Thymus (tissue), 11 donors: ENCODE results near the gene ATP6V0B. TPM values are rescaled to one million over a fixed set of nuclear protein-coding genes. Genes with fewer than 3 reads are reported as not detected.

Experiments
- DNase-seq, 9 donors: peaks; one replicate each; pipeline ENCODE4 v3.0.0-alpha.2; 2013; ENCODE audit warnings: low spot score in 9 of 9, low read depth in 6 of 9, missing footprints in 1 of 9
- H3K27ac ChIP-seq, 2 donors: one replicate each; pipeline ENCODE4 v1.5.1; 2013; ENCODE audit warnings: control low read depth in 1 of 2, low read depth in 1 of 2, low read length in 1 of 2, mild to moderate bottlenecking in 1 of 2, moderate library complexity in 1 of 2
- H3K27me3 ChIP-seq, 2 donors: one replicate each; pipeline ENCODE4 v1.5.1; 2013; ENCODE audit warnings: low read length in 1 of 2; ENCODE audit not compliant: control insufficient read depth in 2 of 2, insufficient read depth in 1 of 2
- H3K36me3 ChIP-seq, 2 donors: one replicate each; pipeline ENCODE4 v1.5.1; 2013; ENCODE audit warnings: low read length in 1 of 2, mild to moderate bottlenecking in 1 of 2, moderate library complexity in 1 of 2; ENCODE audit not compliant: control insufficient read depth in 2 of 2, insufficient read depth in 2 of 2
- H3K4me1 ChIP-seq, 2 donors: one replicate each; pipeline ENCODE4 v1.5.1; 2013; ENCODE audit warnings: low read length in 2 of 2; ENCODE audit not compliant: control insufficient read depth in 2 of 2, insufficient read depth in 2 of 2
- H3K4me3 ChIP-seq, 2 donors: one replicate each; pipeline ENCODE4 v1.5.1; 2013; ENCODE audit warnings: low read length in 2 of 2, control low read depth in 1 of 2, mild to moderate bottlenecking in 1 of 2
- H3K9me3 ChIP-seq, 2 donors: one replicate each; pipeline ENCODE4 v1.5.1; 2013; ENCODE audit warnings: low read length in 1 of 2, mild to moderate bottlenecking in 1 of 2; ENCODE audit not compliant: control insufficient read depth in 2 of 2, insufficient read depth in 1 of 2
- WGBS: extraction: QIAGEN DNeasy Blood & Tissue Kit; methylation state at CpG from one replicate; pipeline ENCODE4 v1.1.7; 2013; 5-methylcytosine and 5-hydroxymethylcytosine counted together
- polyA plus RNA-seq: library from polyadenylated mRNA; stranded (reverse); fragments of 200-250 nt; gene quantifications from one replicate; pipeline ENCODE4 v1.2.3, GENCODE V29; 2013
- total RNA-seq: library from RNA; stranded (reverse); fragments of 120-200 nt; gene quantifications from one replicate; pipeline ENCODE4 v1.2.4, GENCODE V29; 2013
- donor health status: healthy.

Gene ATP6V0B
- total and polyA plus RNA-seq, 2 donors, result 110 to 198 TPM

DNA sequence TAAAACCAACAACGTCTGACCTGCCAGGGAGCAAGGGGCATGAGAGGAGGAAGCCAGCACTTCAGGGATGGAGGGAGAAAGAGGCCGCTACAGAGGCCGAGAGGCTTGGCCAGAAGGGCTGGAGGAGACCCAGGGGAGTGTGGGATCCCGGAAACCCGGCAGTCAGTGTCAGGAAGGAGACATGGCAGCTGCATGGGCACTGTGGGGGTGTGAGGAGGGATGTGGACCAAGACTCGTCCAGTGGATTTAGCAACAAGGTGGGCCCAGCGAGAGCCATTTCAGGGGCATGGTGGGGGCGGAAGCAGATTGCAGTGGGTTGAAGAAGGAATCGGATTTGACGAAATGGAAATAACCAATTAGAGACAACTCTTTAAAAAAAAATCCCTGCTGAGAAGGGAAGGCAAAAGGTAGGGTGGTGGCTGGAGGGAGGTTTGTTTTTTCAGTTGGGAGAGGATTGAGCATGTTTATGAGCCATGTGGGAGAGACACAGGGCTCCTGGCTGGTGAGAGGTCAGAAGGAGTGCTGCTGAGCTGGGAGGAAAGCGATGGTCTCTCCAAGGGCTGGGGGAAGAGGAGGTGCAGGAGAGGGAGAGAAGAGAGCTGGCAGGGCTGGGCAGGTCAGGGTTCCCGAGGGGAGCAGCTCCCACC lies 8.6 kb downstream of the ATP6V0B start:
- peaks cover 4 to 24% of the 10 kb centered on the region in 2 donors for H3K27me3 ChIP-seq
- H3K36me3 ChIP-seq, result peaks cover 0 to 1% of the 10 kb centered on the region in 2 donors
- no peak overlapping the region for H3K4me3 ChIP-seq
- H3K9me3 ChIP-seq, result no peaks in the 10 kb centered on the region
- H3K4me1 ChIP-seq, result peaks cover 5 to 11% of the 10 kb centered on the region in 2 donors
- no peak overlapping the region for H3K27ac ChIP-seq
- 96% methylated on average over 12 of the region's 12 CpGs for WGBS
- DNase-seq, result no peak

DNA sequence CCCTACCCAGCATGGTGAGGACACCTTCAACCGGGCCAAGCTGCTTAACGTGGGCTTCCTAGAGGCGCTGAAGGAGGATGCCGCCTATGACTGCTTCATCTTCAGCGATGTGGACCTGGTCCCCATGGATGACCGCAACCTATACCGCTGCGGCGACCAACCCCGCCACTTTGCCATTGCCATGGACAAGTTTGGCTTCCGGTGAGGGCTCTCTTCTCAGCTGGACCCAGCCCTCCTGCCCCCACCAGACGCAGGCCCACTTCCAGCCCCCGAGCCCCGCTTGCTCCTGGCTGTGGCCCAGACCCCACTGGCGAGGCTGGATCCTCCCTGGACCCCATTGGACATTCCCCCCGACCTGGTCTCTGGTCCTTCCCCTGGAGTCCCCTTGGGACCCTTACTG lies 10.1 kb downstream of the ATP6V0B start:
- 98% methylated on average over 16 of the region's 16 CpGs for WGBS
- Histone ChIP-seq H3K36me3 (no peaks in the 10 kb centered on the region), H3K9me3 (no peaks in the 10 kb centered on the region)

DNA sequence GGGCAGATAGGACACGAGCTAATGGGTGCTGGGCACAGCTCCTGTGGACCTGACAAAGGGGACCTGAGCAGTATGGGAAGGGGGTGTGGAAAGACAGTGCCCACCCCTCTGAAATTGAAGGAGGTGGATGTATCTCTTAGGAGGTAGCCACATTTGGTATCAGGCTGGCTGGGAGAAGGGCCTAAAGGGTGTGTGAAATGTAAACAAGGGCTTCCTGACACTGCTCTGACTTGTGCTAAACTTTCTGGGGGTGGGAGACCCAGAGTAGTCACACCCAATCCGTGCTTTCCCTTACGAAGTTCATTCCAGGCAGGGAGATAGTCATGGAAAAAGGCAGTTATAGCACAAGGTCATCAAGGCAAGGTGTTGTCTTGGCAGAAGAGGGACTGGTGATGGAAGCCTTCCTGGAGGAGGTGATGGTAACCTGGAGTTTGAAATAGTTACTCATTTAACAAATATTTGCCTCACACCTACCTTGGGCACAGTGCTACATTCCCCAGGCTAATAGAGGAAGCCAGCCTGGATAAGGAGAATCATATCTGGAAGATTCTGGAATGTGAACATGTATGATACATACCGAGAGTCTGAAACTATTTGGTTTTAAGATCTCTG lies 11.3 kb downstream of the ATP6V0B start:
- H3K27me3 ChIP-seq, result peaks cover 0 to 7% of the 10 kb centered on the region in 2 donors
- no peaks in the 10 kb centered on the region for H3K36me3 ChIP-seq
- H3K9me3 ChIP-seq, result no peaks in the 10 kb centered on the region
- WGBS, result 93% methylated on average over 4 of the region's 4 CpGs
- no peak for DNase-seq
- H3K27ac ChIP-seq, result no peak overlapping the region
- H3K4me3 ChIP-seq, result no peak overlapping the region
- H3K4me1 ChIP-seq, result peaks cover 3 to 4% of the 10 kb centered on the region in 2 donors

More for the DNA sequence above, 10.1 kb downstream of the ATP6V0B start:
- Histone ChIP-seq H3K4me3 (no peak overlapping the region), H3K27ac (no peak overlapping the region), H3K27me3 (peaks cover 0 to 13% of the 10 kb centered on the region in 2 donors), H3K4me1 (peaks cover 0 to 3% of the 10 kb centered on the region in 2 donors)
- DNase-seq, result no peak

DNA sequence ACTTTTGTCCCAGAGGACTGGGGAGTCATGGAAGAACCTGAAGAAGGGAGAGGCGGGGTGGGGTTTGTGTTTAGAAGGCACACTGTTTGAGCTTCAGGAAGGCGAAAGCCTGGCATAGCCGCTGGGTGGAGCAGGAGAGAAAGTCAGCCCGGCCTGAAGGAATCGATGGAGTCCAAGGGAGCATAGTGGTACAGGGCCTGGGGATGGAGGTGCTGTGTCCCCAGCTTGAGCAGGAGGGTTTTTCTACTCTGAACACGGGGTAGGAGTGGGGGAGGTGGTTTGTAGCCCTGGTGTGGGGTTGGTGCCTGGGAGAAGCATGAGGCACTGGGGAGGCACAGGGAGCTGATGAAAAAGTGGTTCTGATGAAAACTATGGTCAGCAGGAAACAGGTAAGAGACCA lies 12.0 kb downstream of the ATP6V0B start:
- Histone ChIP-seq H3K36me3 (no peaks in the 10 kb centered on the region), H3K9me3 (no peaks in the 10 kb centered on the region), H3K4me3 (no peak overlapping the region), H3K27me3 (peaks cover 0 to 8% of the 10 kb centered on the region in 2 donors), H3K4me1 (peaks cover 4 to 7% of the 10 kb centered on the region in 2 donors), H3K27ac (no peak overlapping the region)
- DNase-seq, result no peak
- WGBS, result 92% methylated on average over 6 of the region's 6 CpGs

DNA sequence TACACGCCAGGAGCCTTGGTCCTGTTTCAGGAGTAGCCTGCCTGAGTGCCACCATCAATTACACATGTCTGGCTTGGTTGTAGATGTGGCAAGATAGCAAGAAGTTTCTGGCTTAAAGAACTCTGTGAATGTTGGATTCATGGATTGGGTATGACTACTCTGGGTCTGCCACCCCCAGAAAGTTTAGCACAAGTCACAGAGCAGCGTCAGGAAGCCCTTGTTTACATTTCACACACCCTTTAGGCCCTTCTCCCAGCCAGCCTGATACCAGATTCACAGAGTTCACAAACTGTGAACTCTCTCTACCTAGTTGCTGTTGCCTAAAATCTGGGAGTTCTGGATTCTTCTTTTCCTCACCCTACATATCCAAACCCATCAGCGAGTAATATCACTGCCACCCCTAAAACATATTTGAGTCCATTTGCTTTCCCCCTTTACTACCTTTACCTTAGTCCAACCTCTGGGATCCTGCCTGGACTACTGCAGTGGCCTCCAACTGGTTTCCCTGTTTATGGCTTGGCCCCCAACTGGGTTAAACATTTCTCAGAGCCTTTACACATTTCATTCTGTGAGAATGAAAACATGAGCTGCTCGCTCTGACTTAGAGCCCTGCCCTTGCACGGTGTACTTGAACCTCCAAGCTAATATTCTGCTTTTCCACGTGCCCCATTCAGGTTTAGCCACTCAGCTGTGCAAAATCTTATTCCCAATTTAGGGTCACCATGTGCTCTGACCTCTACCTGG lies 12.6 kb downstream of the ATP6V0B start:
- Histone ChIP-seq H3K27ac (no peak overlapping the region), H3K4me1 (peaks cover 5 to 14% of the 10 kb centered on the region in 2 donors), H3K4me3 (no peak overlapping the region), H3K9me3 (no peaks in the 10 kb centered on the region), H3K27me3 (peaks cover 0 to 8% of the 10 kb centered on the region in 2 donors), H3K36me3 (no peaks in the 10 kb centered on the region)
- DNase-seq, result no peak
- WGBS, result 97% methylated on average over 6 of the region's 6 CpGs

DNA sequence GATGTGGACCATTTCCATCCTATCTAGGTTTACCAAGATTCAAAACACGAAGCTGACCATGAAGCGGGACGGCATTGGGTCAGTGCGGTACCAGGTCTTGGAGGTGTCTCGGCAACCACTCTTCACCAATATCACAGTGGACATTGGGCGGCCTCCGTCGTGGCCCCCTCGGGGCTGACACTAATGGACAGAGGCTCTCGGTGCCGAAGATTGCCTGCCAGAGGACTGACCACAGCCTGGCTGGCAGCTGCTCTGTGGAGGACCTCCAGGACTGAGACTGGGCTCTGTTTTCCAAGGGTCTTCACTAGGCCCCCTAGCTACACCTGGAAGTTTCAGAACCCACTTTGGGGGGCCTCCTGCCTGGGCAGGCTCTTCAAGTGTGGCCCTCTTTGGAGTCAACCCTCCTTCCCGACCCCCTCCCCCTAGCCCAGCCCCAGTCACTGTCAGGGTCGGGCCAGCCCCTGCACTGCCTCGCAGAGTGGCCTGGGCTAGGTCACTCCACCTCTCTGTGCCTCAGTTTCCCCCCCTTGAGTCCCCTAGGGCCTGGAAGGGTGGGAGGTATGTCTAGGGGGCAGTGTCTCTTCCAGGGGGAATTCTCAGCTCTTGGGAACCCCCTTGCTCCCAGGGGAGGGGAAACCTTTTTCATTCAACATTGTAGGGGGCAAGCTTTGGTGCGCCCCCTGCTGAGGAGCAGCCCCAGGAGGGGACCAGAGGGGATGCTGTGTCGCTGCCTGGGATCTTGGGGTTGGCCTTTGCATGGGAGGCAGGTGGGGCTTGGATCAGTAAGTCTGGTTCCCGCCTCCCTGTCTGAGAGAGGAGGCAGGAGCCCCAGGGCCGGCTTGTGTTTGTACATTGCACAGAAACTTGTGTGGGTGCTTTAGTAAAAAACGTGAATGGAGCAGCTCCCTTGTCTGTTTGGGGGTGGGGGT lies 15.8 kb downstream of the ATP6V0B start:
- H3K36me3 ChIP-seq, result no peaks in the 10 kb centered on the region
- DNase-seq, result no peak
- WGBS, result 83% methylated on average over 19 of the region's 19 CpGs
- H3K27ac ChIP-seq, result no peak overlapping the region
- H3K4me3 ChIP-seq, result peak overlapping the region; percentile 62 to 73
- H3K4me1 ChIP-seq, result peaks cover 7 to 18% of the 10 kb centered on the region in 2 donors
- H3K9me3 ChIP-seq, result no peaks in the 10 kb centered on the region
- H3K27me3 ChIP-seq, result peaks cover 0 to 8% of the 10 kb centered on the region in 2 donors

DNA sequence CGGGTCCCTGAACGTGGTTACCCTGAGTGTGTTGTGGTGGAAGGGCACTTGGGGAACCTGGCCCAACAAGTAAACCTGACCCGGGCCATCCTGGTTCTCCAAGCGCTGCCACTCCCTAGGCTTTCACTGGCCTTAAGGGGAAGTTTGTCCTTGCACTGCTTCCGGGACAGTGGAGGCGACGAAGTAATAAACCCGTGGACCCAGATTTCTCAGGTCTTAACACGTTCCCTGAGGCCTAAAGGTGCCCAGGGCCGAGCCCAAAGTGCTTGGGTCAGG lies 16.4 kb downstream of the ATP6V0B start:
- H3K4me3 ChIP-seq, result peak overlapping the region; percentile 62 to 73
- H3K27ac ChIP-seq, result peak overlapping the region in 1 of 2 donors; percentile 4
- H3K4me1 ChIP-seq, result peaks cover 7 to 18% of the 10 kb centered on the region in 2 donors
- peaks cover 0 to 8% of the 10 kb centered on the region in 2 donors for H3K27me3 ChIP-seq
- no peaks in the 10 kb centered on the region for H3K36me3 ChIP-seq
- H3K9me3 ChIP-seq, result no peaks in the 10 kb centered on the region
- WGBS, result 3% methylated on average over 10 of the region's 10 CpGs
- no peak for DNase-seq

DNA sequence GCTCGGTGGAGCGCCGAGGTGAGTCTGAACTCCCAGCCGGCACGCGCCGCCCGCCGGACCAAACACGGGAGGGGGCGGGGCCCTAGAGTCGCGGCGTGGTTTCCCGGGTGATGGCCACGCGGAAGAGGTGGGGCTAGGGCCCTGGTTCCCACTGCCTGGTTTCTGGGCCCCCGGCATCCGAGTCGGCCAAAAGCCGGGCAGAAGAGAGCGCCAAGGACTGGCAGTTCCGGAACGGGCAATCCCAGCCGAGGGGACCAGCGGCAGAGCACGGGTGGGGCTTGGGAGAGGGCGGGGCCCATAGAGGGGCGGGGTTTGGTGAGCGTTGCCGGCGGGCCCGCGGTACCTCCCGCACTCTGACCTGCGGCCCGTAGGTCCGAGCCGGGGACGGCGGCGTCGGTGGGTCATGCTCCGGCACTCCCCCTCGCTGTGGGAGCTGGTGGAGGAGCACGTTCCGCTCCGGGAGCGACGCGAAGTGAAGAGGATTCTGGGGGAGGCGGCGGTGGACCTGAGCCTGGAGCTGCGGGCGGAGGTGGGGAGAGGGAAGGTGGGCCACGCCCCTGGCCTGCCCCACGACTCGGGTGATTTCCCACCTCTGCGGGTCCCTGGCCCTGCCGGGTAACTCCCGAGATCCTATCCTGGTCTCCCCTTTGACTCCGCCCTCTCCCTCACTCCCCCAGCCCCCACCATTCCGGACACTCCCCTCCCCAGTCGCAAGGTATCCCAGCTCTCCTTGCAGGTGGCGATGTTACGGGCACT lies 16.9 kb downstream of the ATP6V0B start, which contains the start of gene CCDC24:
CCDC24 (plus strand) TSS at position 124 of the 756 bp plus-strand sequence; CDS start at position 404, 280 bp downstream.
- DNase-seq, result peak in 6 of 9 donors; percentile 34 to 63 (median 49)
- Histone ChIP-seq H3K4me1 (peaks cover 7 to 18% of the 10 kb centered on the region in 2 donors), H3K36me3 (no peaks in the 10 kb centered on the region), H3K4me3 (peak within 1 kb of the TSS; percentile 62 to 73), H3K27ac (peak within 1 kb of the TSS in 1 of 2 donors; percentile 33), H3K27me3 (peaks cover 0 to 8% of the 10 kb centered on the region in 2 donors), H3K9me3 (no peaks in the 10 kb centered on the region)
- WGBS, result 1% methylated on average over 66 of the region's 66 CpGs
